Ecto neural progenitor cell (in vitro differentiated cells): ENCODE results near the gene PPP1R2C.

Source experiments
- DNase-seq: peaks from one replicate; pipeline ENCODE4 v3.0.0-alpha.2; 2018; ENCODE audit warnings: low spot score

The PPP1R2C gene

DNA sequence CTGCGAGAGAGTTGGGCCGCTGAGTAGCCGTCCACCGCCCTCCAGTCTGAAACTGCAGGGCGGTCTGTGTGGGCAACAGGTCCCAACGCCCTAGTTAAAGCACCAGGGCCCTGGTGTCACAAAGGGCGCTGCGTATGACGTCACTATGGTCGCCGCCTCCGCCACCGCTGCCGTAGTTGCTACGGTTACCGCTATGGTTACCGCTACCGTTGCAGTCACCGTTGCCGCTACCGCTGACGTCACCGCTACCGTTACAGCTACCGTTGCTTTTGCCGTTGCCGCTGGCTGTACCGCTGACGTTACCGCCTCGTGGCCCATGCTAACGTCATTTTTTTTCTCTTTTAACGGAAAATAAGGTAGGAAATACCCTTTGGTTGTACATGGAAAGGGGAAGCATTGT, at the start of gene PPP1R2C:
TSS of gene PPP1R2C (minus strand) at position 68 of the 400 bp plus-strand sequence. CDS start 84 bp downstream, outside the sequence.
- DNase-seq, result no peak

DNA sequence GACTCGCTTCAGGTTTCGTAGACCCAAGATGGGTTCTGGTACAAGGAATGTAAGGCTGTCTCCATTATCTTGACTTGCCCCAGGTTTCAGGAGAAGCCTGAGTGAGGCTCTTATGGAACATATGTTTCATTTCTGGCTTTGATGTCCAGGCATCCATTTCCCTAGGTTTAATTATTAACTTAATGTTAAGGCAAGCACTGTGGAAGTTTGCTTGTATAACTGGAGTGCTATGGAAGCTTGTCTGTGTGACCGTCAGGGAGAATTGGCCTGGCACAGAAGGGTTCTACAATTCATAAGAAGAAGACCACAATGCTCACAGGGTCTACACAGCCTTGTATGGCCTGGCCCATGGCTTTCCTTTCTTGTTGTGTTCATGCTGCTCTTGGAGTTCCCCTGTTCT, 47.2 kb upstream of the PPP1R2C start:
- no peak for DNase-seq

DNA sequence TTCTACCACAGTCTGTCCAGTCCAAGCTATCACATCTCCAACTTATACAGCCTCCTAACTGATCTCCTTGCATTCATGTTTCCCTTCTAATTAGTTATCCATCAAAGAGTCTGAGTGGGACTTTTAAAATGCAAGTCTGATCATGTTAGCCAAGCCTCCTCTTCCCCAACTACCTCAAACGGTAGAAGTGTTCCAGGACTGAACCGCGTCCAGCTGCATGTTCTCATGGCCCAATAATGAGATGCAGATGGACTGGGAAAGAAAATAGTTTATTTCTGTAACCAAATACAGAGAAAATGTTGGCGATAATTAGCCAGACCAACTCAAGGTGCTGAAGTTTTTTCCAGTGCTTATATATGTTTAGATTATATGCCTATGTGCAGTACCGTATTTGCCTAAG, 46.6 kb upstream of the PPP1R2C start:
- DNase-seq, result no peak

DNA sequence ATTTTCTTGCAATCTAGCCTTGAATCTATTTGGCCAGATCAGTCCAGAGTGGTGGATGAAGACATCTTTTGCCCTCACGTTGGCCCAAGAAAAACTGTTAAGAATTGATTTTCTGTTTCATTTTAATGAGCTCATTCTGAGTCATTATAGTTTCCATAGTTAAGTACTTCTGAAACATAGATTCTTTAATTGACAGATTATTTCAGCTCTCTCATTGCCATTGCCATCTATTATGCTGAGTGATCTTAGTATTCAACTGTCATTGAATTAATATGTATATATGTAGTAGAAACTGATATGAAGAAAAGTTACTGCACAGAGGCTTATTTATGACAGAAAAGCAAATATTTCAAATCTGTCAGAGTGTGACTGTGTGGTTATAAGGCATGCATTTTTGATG, 45.5 kb upstream of the PPP1R2C start:
- no peak for DNase-seq

DNA sequence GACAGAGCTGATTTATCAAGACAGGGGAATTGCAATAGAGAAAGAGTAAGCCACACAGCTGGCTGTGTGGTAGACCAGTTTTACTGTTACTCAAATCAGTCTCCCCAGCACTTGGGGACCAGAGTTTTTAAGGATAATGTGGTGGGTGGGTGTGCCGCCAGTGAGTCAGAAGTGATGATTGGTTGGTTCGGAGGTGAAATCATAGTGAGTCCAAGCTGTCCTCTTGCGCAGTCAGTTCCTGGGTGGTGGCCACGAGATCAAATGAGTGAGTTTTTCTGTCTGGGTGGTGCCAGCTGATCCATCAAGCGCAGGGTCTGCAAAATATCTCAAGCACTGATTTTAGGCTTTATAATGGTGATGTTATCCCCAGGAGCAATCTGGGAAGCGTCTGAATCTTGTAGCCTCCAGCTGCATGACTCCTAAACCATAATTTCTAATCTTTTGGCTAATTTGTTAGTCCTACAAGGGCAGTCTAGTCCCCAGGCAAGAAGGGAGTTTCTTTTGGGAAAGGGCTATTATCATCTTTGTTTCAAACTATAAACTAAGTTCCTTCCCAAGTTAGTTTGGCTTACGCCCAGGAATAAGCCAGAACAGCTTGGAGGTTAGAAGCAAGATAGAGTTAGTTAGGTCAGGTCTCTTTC, 44.0 kb upstream of the PPP1R2C start:
- no peak for DNase-seq

DNA sequence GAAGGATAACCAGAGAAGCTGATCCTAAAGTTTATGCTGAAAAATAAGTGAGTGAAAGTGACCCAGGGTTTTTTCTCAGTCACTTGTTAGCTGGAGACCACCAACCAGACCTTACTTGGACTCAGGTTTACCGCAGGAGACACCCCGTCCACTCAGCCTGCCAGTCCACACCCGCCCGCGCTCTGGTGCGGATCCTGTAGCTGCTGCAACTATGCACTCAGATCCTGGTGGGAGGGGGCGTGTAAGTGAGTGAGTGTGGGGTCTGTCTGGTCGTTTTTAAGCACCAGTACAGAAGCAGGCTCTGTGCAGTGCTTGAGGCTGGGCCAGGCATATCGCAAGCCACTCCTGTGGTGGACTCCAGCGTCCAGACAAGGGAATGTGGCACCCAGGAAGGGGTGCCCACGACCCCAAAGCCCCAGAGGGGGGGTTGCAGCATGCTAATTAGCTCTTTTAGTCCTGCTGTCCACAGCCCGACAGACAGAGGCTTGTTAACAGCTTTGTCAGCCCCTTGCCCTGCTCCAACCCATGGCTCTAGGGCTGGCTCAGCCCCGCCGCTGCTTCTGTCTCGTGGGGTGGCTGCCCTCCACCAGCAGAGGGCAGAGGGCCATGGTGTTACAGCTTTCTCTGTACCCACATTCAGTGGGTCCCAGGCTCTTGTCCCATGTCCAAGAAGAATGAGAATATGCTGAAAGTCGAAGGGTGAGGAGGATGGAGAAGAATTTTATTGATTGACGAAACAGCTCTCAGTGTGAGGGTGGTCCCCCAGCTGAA, 40.4 kb upstream of the PPP1R2C start:
- DNase-seq, result peak; percentile 53

DNA sequence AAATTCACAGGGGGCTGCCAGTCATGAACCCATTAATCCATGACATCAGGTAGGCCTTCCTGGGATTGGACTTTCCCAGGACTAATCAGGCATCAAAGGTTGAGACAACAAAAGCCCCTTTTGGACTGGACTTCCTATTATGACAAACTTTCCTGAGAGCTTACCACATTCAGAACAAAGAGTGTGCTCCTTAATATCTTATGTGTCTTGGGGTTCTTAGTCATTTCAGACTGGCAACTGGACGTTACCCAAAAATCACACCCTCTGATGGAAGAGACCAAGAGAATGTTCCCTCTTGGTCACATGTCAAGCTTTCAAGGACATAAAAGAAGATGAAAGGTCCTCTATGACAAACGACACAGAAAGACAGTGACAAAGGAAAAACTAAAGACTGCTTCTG, 31.6 kb upstream of the PPP1R2C start:
- no peak for DNase-seq

DNA sequence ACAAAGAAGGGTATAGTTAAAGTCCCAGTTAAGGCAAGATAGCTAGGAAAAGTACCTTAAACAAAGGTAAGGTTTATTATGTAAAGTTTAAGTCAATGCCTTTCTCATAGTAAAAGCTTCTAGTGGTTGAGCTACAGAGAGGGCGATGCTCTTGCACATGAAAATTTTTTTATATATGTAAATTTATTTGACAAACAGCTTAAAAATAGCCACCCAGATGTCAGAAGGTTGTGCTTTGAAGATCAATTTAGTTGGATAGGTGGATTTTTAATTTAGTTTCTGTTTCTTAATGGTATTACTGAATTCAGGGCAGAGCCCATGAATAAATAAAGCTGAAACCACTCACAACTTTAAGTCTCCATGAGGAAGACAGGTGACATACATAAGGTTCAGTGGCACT, 29.4 kb upstream of the PPP1R2C start:
- DNase-seq, result no peak

DNA sequence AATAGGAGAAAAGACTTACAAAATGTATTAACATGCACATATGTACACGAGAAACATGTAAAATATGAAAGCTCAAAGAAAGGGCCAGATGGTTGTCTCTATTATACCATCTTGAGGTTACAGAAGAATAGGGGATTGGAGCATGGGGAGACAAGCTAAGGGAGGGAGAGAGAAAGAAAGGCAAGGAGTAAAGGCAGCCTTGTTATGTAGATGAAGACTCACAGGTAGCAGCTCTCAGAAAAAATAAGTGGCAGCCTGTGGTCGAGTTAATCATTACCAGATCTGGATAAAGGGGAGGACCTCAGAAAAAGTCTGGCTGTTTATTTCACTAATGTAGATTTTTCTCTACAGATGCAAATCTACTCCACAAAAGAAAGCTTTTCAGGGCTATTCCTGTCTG, 26.6 kb upstream of the PPP1R2C start:
- no peak for DNase-seq

DNA sequence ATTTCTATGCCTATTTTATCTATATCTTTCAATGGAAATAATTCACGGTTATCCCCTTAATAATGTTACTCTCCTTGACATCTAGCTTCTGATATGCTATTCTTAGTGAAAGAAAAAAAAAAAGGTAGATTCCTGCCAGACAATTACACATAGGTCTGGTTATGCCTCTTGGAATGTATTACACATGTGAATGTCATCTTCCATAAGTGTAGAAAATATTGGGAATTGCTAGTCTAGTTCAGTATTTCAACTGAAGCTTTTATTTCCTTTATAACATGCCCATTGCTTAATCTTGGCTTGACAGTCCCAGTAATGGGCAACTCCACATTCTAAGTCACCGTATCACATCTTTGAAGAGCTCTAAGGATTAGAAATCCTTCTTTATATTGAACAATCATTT, 25.4 kb upstream of the PPP1R2C start:
- DNase-seq, result no peak

DNA sequence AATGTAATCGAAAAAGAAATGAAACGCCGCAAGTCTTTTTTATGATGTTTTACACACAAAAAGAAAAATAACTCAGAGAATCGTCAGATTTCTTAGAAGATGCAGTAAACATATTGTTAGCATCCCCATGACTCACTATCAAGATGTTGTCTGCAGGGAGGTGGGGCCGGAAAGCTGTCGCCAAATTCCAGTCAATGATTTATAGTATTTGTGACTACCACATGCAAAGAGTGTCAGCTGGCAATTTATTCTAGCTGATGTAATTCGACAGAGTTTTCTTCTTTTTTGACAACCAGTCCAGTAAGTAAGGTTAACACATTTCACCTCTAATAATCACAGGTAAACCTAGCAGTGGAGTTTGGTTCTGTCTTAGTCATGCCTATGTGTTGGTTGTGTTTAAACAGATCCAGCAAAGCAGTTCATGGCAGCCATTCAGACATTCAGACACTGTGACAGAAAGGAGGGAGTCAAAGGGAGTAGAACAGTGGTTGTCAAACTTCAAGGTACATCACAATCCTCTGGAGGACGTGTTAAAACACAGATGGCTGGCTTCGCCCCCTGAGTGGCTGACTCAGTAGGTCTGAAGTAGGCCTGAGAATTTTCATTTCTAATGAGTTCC, 19.8 kb upstream of the PPP1R2C start:
- DNase-seq, result no peak

DNA sequence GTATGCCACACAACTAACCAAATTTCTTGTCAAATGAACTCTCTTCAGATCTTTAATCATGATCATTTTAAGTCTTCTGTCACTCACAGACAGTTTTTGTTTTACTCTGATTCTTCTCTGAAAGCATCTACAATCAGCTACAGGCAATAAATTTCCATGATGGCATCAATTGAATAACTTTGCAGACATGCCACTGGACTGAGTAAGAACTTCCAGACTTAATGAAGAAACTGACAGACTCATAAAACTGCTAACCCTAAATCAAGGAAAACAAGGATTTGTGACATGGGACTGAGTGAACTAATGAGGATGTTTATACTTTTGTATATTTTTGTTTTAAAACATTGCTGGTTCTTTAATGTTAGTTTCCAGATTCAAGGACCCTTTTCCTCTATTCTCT, 5.5 kb upstream of the PPP1R2C start:
- DNase-seq, result no peak

DNA sequence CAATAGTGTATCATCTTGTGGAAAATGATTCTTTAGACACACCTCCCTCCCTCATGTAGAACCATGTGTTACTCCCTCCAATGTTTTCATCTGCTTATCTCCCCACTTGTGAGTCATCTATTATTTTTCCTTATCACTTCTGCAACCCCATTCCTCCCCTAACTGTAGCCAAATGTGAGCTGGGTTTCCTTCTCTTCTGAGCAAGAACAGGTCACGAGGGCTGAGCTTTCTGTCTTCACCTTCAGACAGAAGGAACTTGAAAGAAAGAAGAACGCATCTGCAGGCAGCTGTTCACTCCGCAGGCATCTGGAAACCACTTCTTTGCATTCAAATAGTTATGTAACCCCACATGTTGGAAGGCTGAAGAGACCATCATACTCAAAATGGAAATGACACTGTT, 1.8 kb downstream of the PPP1R2C start:
- no peak for DNase-seq

DNA sequence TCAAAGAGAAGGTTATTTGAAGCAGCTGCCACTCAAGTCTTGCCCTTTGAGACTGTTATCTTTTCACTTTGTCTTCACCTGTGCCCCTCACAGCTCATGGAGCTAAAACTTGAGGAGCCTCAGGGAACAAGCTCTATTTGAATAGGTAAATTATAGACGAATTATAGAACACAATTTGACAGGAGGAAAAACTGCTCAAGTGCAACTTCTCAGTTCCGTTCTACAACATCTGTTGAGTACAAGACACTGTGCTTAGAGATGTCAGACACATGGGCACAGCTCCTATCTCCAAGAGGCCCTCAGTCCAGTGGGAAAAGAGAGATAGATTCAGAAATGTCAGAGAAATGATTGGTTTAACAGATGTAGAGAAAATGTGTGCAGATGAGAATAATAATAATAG, 5.1 kb downstream of the PPP1R2C start:
- no peak for DNase-seq

DNA sequence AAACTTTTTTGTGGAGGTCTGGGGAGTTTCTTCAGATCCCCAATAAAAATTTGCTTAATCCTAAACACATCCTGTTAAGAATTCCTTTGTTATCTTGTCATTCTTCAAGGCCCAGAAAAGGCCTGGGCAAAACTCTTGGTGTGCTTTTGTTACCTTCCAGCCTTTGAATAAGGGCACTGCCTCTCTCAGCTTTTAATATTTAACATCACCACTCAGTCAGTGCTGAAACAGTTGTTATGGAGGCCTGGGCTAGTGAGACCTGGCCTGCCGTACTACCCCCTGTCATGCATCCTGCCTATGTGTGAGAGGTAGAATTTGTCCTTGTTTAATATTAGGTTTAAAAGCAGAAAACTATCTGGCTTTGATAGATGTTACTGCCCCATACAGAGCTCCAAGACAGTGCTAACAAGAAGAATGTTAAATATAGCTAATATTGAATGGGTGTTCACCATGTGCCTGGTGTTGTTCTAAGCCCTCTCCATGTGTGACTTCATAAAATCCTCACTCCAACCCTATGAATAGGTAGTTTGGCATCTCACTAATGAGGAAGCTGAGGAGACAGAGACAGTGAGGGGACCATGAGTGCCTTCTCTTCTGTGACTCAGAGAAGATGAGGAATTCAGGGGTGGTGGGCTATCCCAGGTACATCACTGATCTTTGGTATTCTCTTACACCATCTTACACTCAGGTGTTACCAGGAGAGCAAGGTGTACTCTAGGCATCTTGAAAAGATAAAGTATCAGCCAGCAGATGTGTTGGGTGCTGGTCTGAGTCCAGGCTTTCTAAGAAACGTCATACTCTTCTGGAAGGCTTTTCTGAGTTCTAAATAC, 6.2 kb downstream of the PPP1R2C start:
- DNase-seq, result no peak

DNA sequence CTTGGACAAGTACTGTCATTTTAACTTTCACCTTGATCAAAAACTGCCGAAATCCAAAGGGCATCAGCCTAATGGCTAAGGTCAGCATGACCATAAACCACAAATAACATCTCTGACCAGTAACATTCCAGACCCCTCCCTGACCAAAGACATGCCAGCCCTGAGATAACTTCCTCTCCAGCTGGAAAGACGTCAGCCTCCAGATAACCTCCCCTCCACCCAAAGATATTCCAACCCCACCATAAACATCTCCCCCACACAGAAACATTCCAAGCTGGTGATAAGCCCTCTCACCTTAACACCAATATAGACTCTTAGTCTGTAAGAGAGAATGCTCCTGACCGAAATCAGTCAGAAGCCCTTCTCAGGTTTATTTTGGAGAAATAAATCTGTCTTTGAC, 7.4 kb downstream of the PPP1R2C start:
- DNase-seq, result no peak

DNA sequence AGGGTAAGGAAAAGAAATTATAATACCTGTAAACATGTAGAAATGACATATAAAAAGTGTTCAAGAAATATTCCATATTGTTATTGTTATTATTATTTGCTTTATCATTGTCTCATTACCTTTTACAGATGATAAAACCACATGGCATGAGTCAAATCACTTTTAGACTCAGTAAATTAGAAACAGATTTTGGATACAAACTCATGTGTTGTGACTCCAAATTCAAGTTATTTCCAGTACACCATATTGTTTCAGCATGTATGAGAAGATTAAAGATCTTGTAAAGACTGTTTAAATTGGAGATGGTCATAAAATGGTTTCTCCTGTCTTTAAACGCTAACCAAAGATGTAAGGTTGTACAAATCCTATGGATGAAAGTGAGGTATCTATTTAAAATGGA, 18.1 kb downstream of the PPP1R2C start:
- DNase-seq, result no peak

DNA sequence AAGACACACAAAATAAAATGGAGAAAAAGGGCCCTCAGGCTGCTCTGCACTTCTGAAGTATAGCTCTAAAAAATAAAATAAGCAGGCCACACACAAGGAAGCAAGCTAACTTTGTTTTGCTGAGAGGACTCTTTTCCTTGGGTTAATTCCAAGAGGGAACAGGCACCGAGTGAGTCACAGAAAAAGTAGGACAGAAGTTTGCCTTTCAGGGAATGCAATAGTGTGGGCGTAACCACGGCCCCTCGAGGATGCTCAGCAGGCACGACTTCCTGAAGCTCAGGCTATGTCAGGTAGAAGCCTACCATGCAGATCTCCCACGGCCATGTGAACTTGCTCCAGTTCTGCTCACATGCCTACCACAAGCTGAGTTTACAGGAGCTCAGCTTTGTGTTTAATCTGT, 22.1 kb downstream of the PPP1R2C start:
- no peak for DNase-seq

DNA sequence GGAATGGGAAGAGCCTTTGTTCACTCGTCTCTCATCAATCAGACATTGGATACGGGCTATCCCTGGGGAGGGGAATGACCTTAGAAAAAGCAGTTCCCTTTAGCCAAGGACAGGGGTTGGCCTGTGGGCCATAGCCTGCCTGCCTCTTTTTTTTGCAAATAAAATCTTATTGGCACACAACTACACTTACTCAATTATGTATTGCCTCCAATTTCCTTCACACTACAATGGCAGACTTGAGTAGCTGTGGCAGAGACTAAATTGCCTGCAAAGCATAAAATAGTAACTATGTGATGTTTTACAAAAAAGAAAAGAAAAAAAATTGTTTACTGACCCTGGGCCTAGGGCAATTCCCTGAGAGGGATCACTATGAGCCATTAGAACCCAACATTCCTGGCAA, 23.4 kb downstream of the PPP1R2C start:
- no peak for DNase-seq

DNA sequence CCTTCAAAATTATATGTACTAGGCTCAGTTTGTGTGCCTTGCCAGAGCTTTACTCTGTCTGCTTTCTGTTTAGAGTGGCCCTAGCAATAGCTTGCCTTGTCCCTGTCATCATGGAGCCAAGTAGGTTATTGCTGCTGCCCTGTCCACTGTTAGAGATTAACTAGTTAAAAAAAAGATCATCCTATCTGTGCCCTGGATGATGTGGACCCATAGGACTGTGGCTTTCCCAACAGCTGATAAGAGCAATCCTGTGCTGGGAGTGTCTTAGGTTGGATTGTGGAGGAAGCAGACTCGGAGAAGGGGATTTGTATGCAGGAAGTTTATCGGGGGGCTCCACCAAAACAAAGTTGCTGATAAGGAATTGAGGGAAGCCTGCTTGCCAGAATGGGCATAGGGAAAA, 23.8 kb downstream of the PPP1R2C start:
- no peak for DNase-seq

DNA sequence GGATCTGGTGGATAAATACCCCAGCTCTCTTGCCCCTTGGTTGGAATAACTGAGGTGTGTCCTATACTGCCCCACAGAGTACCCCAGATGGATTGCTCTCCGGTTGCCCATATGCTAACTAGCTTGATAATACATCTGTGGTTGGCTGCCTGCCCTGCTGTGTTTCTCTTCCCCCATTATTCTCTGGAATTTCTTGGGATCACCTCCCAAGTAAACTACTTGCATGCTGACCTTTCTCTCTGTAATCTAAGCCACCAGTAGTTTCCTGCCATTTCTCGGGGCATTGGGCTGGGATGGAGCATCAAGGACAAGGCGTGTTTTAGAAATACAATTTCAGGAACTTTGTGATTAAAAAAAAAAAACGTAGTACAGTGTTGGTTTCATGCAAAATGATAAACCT, 25.2 kb downstream of the PPP1R2C start:
- DNase-seq, result no peak

DNA sequence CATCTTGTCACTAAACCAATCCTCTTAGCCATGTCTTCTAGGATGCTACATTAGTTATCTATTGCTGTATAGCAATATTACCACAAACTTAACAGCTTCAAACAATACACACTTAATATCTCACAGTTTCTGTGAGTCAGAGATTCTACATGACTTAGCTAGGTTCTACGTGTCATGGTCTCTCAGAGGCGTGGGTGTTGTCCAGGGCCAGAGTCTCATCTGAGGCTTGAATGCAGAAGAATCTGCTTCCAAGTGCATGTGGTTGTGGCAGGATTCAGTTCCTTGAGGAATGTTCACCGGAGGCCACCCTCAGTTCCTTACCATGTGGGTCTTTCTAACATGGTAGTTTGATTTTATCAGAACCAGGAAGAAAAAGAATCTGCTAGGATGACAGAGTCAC, 26.4 kb downstream of the PPP1R2C start:
- DNase-seq, result no peak
